Measurements from ENCODE around the gene SLC22A14.

The SLC22A14 gene

GRCh38 chr3:38267662-38268061 lies 14.4 kb upstream of the SLC22A14 start:
- no peak for DNase-seq (ENCODE audit: low spot score)
- in situ Hi-C loops (cut with MboI; ENCODE audit: low pct_unique_long_range_greater_than_20kb, low sequenced_read_pairs, unreplicated experiment) = no loop called here
- TF ChIP-seq CTCF (IDR thresholded peaks at IDR 0.05; ENCODE audit: extremely low read depth, insufficient read depth, missing control alignments) = no peak

GRCh38 chr3:38268087-38268486 lies 14.0 kb upstream of the SLC22A14 start:
- no peak for TF ChIP-seq CTCF (IDR thresholded peaks at IDR 0.05; ENCODE audit: extremely low read depth, insufficient read depth, missing control alignments)
- in situ Hi-C loops (cut with MboI; ENCODE audit: low pct_unique_long_range_greater_than_20kb, low sequenced_read_pairs, unreplicated experiment) = no loop called here
- no peak for DNase-seq (ENCODE audit: low spot score)

GRCh38 chr3:38268522-38268921 lies 13.6 kb upstream of the SLC22A14 start:
- in situ Hi-C loops (cut with MboI; ENCODE audit: low pct_unique_long_range_greater_than_20kb, low sequenced_read_pairs, unreplicated experiment) = no loop called here
- no peak for DNase-seq (ENCODE audit: low spot score)
- TF ChIP-seq CTCF (IDR thresholded peaks at IDR 0.05; ENCODE audit: extremely low read depth, insufficient read depth, missing control alignments) = no peak

GRCh38 chr3:38270606-38271005 lies 11.5 kb upstream of the SLC22A14 start:
- in situ Hi-C loops (cut with MboI; ENCODE audit: low pct_unique_long_range_greater_than_20kb, low sequenced_read_pairs, unreplicated experiment) = no loop called here
- DNase-seq (ENCODE audit: low spot score) = no peak
- no peak for TF ChIP-seq CTCF (IDR thresholded peaks at IDR 0.05; ENCODE audit: extremely low read depth, insufficient read depth, missing control alignments)

- no peak for DNase-seq (ENCODE audit: low spot score)
- in situ Hi-C loops (cut with MboI; ENCODE audit: low pct_unique_long_range_greater_than_20kb, low sequenced_read_pairs, unreplicated experiment) = no loop called here
- no peak for TF ChIP-seq CTCF (IDR thresholded peaks at IDR 0.05; ENCODE audit: extremely low read depth, insufficient read depth, missing control alignments)
Observed at GRCh38 chr3:38271553-38271952, 10.5 kb upstream of the SLC22A14 start.

GRCh38 chr3:38274864-38275649 lies 7.0 kb upstream of the SLC22A14 start:
- no peak for DNase-seq (ENCODE audit: low spot score)
- no peak for TF ChIP-seq CTCF (IDR thresholded peaks at IDR 0.05; ENCODE audit: extremely low read depth, insufficient read depth, missing control alignments)
- in situ Hi-C loops (cut with MboI; ENCODE audit: low pct_unique_long_range_greater_than_20kb, low sequenced_read_pairs, unreplicated experiment) = no loop called here

Data from GM13977 (cell line).